Transverse colon (tissue), 4 donors: ENCODE measurements around the gene TTLL5. TPM values are rescaled to one million over a fixed set of nuclear protein-coding genes. Genes with fewer than 3 reads are reported as not detected.

Source experiments
- DNase-seq: peaks from one replicate; pipeline ENCODE4 v3.0.0-alpha.2; 2019
- H3K27ac ChIP-seq, 4 donors: fragments of 200-600 bp; sonication (generic); 2 replicates each; pipeline ENCODE4 v1.5.1; 2016 to 2018; ENCODE audit warnings: inconsistent platforms in 4 of 4
- H3K27me3 ChIP-seq: fragments of 200-600 bp; sonication (generic); 2 replicates; pipeline ENCODE4 v1.5.1; 2017; ENCODE audit warnings: inconsistent platforms
- H3K36me3 ChIP-seq, 4 donors: fragments of 200-600 bp; sonication (generic); 2 replicates each; pipeline ENCODE4 v1.5.1; 2017 to 2019; ENCODE audit warnings: inconsistent platforms in 4 of 4
- H3K4me1 ChIP-seq, 4 donors: fragments of 200-600 bp; sonication (generic); 2 replicates each; pipeline ENCODE4 v1.5.1; 2017 to 2020; ENCODE audit warnings: inconsistent platforms in 4 of 4
- H3K4me3 ChIP-seq, 4 donors: fragments of 200-600 bp; sonication (generic); 1 replicate in 1 of 4; 2 replicates in 3 of 4; pipeline versions ENCODE4 v1.5.1 to v1.6.1; 2017 to 2019; ENCODE audit warnings: inconsistent platforms in 4 of 4
- H3K9me3 ChIP-seq, 2 donors: fragments of 200-600 bp; sonication (generic); 2 replicates each; pipeline ENCODE4 v1.5.1; 2017 to 2019; ENCODE audit warnings: inconsistent platforms in 2 of 2
- EP300 ChIP-seq: sonication (generic); formaldehyde crosslinking; IDR thresholded peaks from one replicate; pipeline ENCODE4 v1.6.1; 2017; ENCODE audit warnings: antibody characterized with exemption, low read depth
- POLR2A ChIP-seq: fragments of 450-650 bp; IDR thresholded peaks from one replicate; pipeline ENCODE4 v1.6.1; 2016; ENCODE audit warnings: antibody characterized with exemption, mild to moderate bottlenecking, moderate library complexity
- POLR2AphosphoS5 ChIP-seq, 3 donors: sonication (generic); formaldehyde crosslinking; IDR thresholded peaks; one replicate each; pipeline ENCODE4 v1.6.1; 2016; ENCODE audit warnings: antibody characterized with exemption in 3 of 3
- WGBS, 2 donors: methylation state at CpG; one replicate each; pipeline ENCODE4 v1.1.5; 2018; ENCODE audit warnings: low coverage in 1 of 2; 5-methylcytosine and 5-hydroxymethylcytosine counted together
- in situ Hi-C, 4 donors: fragments of 200-750 bp; cut with MboI; loops; one replicate each; pipeline versions ENCODE4 v1.15.0 to v1.15.1; 2017; ENCODE audit warnings: low sequenced_read_pairs in 3 of 4, low pct_ligation_motif_present in 1 of 4, low pct_unique_long_range_greater_than_20kb in 1 of 4
- intact Hi-C: fragments of 100-400 bp; cut with DNase I; formaldehyde crosslinking; loops from one replicate; pipeline ENCODE4 v1.15.1; 2023; ENCODE audit warnings: low total_unique reads
- total RNA-seq, 4 donors: library from RNA; depleted of rRNA; stranded (reverse); fragments of >200 nt; gene quantifications; one replicate each; pipeline ENCODE4 v1.1.0, GENCODE V29; 2016
- TF ChIP-seq, protein P1 (sequence below), 5 experiments: fragments of 200-600 bp in 3 of 5; fragments of 450-650 bp in 2 of 5; sonication (generic) in 3 of 5; IDR thresholded peaks; 1 replicate in 2 of 5; 2 replicates in 3 of 5; pipeline ENCODE4 v1.5.1; 2016 to 2017; ENCODE audit warnings: antibody characterized with exemption in 5 of 5, inconsistent platforms in 3 of 5, mild to moderate bottlenecking in 2 of 5, moderate library complexity in 1 of 5

Gene TTLL5
- total RNA-seq, 4 donors from 2014 or later = 16.1 to 264 (median 40.8) TPM

DNA sequence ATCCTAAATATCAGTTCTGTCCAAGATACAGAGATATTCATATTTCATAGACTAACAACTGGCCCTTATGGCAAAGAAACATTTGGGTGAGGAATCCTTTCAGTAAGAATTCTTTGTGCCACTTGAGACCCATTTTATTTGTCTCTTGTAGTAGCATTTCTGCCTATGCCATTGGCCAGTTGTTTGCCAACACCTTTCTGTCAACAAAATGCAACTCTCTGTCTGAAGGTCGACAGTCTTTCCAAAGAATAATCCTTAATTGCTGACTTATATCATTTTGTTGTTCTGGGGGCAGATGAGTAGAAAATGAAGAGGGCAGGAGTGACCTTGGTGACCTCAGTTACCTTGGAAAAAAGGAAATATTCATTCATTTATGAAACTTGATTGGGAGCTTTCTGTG lies 335.4 kb downstream of the TTLL5 start:
- H3K4me1 ChIP-seq = peaks cover 0 to 10% (median 2%) of the 10 kb centered on the region in 4 donors
- intact Hi-C loops (no loop called here), in situ Hi-C loops (no loop called here)
- H3K36me3 ChIP-seq = peaks cover 0 to 6% (median 3%) of the 10 kb centered on the region in 4 donors
- no peak overlapping the region for H3K4me3 ChIP-seq
- WGBS, 2 donors = 55 to 60% methylated on average over 1 of the region's 1 CpG
- peak overlapping the region in 3 of 4 donors; percentile 70 to 79 (median 74) for H3K27ac ChIP-seq
- DNase-seq = no peak
- H3K9me3 ChIP-seq = no peaks in the 10 kb centered on the region
- H3K27me3 ChIP-seq = no peaks in the 10 kb centered on the region
- TF ChIP-seq EP300 = no peak
- TF ChIP-seq, protein P1, sequence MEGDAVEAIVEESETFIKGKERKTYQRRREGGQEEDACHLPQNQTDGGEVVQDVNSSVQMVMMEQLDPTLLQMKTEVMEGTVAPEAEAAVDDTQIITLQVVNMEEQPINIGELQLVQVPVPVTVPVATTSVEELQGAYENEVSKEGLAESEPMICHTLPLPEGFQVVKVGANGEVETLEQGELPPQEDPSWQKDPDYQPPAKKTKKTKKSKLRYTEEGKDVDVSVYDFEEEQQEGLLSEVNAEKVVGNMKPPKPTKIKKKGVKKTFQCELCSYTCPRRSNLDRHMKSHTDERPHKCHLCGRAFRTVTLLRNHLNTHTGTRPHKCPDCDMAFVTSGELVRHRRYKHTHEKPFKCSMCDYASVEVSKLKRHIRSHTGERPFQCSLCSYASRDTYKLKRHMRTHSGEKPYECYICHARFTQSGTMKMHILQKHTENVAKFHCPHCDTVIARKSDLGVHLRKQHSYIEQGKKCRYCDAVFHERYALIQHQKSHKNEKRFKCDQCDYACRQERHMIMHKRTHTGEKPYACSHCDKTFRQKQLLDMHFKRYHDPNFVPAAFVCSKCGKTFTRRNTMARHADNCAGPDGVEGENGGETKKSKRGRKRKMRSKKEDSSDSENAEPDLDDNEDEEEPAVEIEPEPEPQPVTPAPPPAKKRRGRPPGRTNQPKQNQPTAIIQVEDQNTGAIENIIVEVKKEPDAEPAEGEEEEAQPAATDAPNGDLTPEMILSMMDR (IDR thresholded peaks at IDR 0.05) = no peak

DNA sequence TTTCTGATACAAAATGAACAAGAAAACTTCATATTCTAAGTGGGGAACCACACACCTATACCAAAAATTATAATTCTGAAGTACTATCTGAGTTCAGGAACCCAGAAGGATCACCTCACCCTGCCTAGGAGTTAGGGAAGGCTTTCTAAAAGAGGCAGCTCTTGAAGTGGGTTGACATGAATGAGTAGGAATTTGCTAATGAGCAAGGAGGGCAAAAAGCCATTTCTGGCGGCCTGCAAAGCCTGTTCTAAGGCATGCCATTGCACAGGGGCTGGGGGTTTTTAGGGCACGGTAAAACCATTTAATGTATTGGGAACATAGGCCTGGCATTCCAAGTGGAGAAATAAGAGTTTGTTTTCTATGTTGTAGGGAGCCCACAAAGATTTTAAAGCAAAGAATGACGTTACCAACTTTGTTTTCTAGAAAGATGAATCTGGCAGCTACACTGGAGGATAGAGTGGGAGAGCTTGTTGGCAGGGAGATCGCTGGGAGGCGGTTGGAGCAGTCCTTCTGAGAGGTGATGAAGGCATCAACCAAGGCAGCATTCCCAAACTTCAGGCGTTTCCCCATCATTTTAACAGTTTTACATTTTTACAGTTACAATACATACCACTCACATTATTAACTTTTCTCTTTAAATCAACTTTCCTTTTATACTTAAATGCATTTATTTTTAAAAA lies 338.6 kb downstream of the TTLL5 start:
- in situ Hi-C loops (no loop called here), intact Hi-C loops (no loop called here)
- Histone ChIP-seq H3K4me1 (peaks cover 0 to 7% (median 0%) of the 10 kb centered on the region in 4 donors), H3K27ac (no peak overlapping the region), H3K36me3 (peaks cover 0 to 18% (median 3%) of the 10 kb centered on the region in 4 donors), H3K9me3 (peaks cover under 1 to 4% of the 10 kb centered on the region in 2 donors), H3K4me3 (no peak overlapping the region), H3K27me3 (no peaks in the 10 kb centered on the region)
- no peak for DNase-seq
- WGBS, 2 donors = 85 to 88% methylated on average over 5 to 6 of the region's 6 CpGs
- TF ChIP-seq POLR2AphosphoS5 (IDR thresholded peaks at IDR 0.05) = no peak
- TF ChIP-seq, protein P1 (IDR thresholded peaks at IDR 0.05) = no peak
- no peak for TF ChIP-seq EP300
- no peak for TF ChIP-seq POLR2A

DNA sequence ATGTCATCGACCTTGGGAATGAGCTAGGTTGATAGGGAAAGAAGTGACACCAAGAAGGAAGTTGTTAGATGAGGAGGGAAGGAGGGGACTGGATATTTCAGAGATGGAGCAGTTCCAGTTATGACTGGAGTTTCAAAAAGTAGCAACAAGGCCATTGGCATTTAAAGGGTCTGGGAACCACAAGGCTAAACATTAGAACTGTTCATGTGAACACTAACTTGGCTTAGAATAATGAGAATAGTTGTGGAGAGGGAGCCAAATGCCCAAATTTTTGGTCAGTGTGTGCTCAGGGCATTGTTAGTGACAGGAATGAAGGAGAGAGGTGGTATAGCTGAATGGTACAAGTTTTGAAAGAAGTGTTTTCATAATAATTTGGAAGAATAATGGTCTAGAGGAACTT lies 341.3 kb downstream of the TTLL5 start:
- TF ChIP-seq EP300 (no peak), POLR2AphosphoS5 (IDR thresholded peaks at IDR 0.05) (no peak), POLR2A (no peak)
- TF ChIP-seq, protein P1 (IDR thresholded peaks at IDR 0.05) = no peak
- H3K27ac ChIP-seq = no peak overlapping the region
- intact Hi-C loops = no loop called here
- no peak overlapping the region for H3K4me3 ChIP-seq
- 50 to 80% methylated on average over 1 of the region's 1 CpG for WGBS, 2 donors
- H3K27me3 ChIP-seq = no peaks in the 10 kb centered on the region
- H3K4me1 ChIP-seq = no peaks in the 10 kb centered on the region
- in situ Hi-C loops = no loop called here
- H3K36me3 ChIP-seq = peaks cover 0 to 41% (median 9%) of the 10 kb centered on the region in 4 donors
- no peak for DNase-seq
- peaks cover 5 to 8% of the 10 kb centered on the region in 2 donors for H3K9me3 ChIP-seq

Other genes with a start within 250 kb of the TTLL5 start
- 100 to 1,000 TPM in 1 of 4 donors, 10 to 100 TPM in 3; 49.2 to 108 (median 57.8) TPM for gene JDP2, start 233.2 kb upstream of the TTLL5 start, total RNA-seq
- 1 to 10 TPM in 2 of 4 donors, not detected in 2; 2.7 TPM for gene BATF, start 138.8 kb upstream of the TTLL5 start, total RNA-seq
- 10 to 100 TPM in 3 of 4 donors, 1 to 10 TPM in 1; 6.2 to 54.5 (median 45.0) TPM for gene FLVCR2, start 82.6 kb upstream of the TTLL5 start, total RNA-seq
- 1 to 10 TPM in 3 of 4 donors, under 1 TPM in 1; 0.75 to 9.4 (median 6.2) TPM for gene ERG28, start 370 bp upstream of the TTLL5 start, total RNA-seq